Neural cell (in vitro differentiated cells): ENCODE data around the gene IDI2. TPM values are rescaled to one million over a fixed set of nuclear protein-coding genes. Genes with fewer than 3 reads are reported as not detected.
"Not testable (repeated sequence)": the region's sequence is repeated elsewhere in the genome, so short reads cannot be mapped to it uniquely, and the experiment has no call there.

Source experiments
- H2AFZ ChIP-seq: fragments of 200-600, 300-800 bp; sonication (generic), shearing (Covaris generic); 2 replicates; pipeline ENCODE4 v1.6.0; 2014; ENCODE audit warnings: low read depth, mild to moderate bottlenecking, antibody characterized with exemption, low read length, moderate library complexity
- H3F3A ChIP-seq: fragments of 200-600 bp; shearing (Covaris generic); 2 replicates; pipeline ENCODE4 v1.6.1; 2016; ENCODE audit warnings: mild to moderate bottlenecking, moderate library complexity, mixed read lengths, antibody characterized with exemption, low read length; ENCODE audit not compliant: insufficient read depth, poor library complexity, severe bottlenecking
- H3K27ac ChIP-seq: fragments of 200-600, 300-800 bp; sonication (generic), shearing (Covaris generic); 2 replicates; pipeline ENCODE4 v1.5.1; 2014; ENCODE audit warnings: mild to moderate bottlenecking, low read length, moderate library complexity
- H3K27me3 ChIP-seq: fragments of 300-800, 200-600 bp; sonication (generic), shearing (Covaris generic); 2 replicates; pipeline ENCODE4 v1.6.0; 2014; ENCODE audit warnings: mild to moderate bottlenecking, low read depth, low read length, moderate library complexity; ENCODE audit not compliant: insufficient read depth
- H3K36me3 ChIP-seq: fragments of 300-800, 200-600 bp; sonication (generic), shearing (Covaris generic); 2 replicates; pipeline ENCODE4 v1.5.1; 2014; ENCODE audit warnings: mild to moderate bottlenecking, antibody characterized with exemption, low read length, moderate library complexity; ENCODE audit not compliant: insufficient read depth
- H3K4me2 ChIP-seq: fragments of 300-800, 200-600 bp; sonication (generic), shearing (Covaris generic); 2 replicates; pipeline ENCODE4 v1.6.0; 2014; ENCODE audit warnings: mild to moderate bottlenecking, low read length
- H3K4me3 ChIP-seq: fragments of 300-800, 200-600 bp; sonication (generic), shearing (Covaris generic); 2 replicates; pipeline ENCODE4 v1.5.1; 2014; ENCODE audit warnings: mild to moderate bottlenecking, low read length, moderate library complexity
- H3K79me2 ChIP-seq: fragments of 200-600 bp; shearing (Covaris generic); replicated peaks from 2 replicates; pipeline ENCODE4 v1.6.0; 2014; ENCODE audit warnings: mild to moderate bottlenecking, low read length, moderate library complexity; ENCODE audit not compliant: insufficient read depth
- H3K9ac ChIP-seq: fragments of 300-800, 200-600 bp; sonication (generic), shearing (Covaris generic); 2 replicates; pipeline ENCODE4 v1.6.1; 2016; ENCODE audit warnings: mild to moderate bottlenecking, low read length, mixed read lengths
- H3K9me2 ChIP-seq: fragments of 200-600 bp; shearing (Covaris generic); 2 replicates; pipeline ENCODE4 v1.6.1; 2016; ENCODE audit warnings: mild to moderate bottlenecking, low read length, mixed read lengths; ENCODE audit not compliant: insufficient read depth
- H3K9me3 ChIP-seq: fragments of 200-600, 300-800 bp; sonication (generic), shearing (Covaris generic); 2 replicates; pipeline ENCODE4 v1.6.1; 2016; ENCODE audit warnings: mild to moderate bottlenecking, mixed run types, low read length, moderate library complexity, mixed read lengths
- H4K20me1 ChIP-seq: fragments of 200-600 bp; shearing (Covaris generic); 2 replicates; pipeline ENCODE4 v1.6.1; 2016; ENCODE audit warnings: mild to moderate bottlenecking, mixed run types; ENCODE audit not compliant: insufficient read depth
- CTCF ChIP-seq: fragments of 450-650 bp; IDR thresholded peaks from 2 replicates; pipeline ENCODE4 v1.5.1; 2014; ENCODE audit warnings: antibody characterized with exemption, mild to moderate bottlenecking, moderate library complexity; ENCODE audit not compliant: poor library complexity, severe bottlenecking
- EP300 ChIP-seq: fragments of 450-650 bp; conservative IDR thresholded peaks from 2 replicates; pipeline ENCODE4 v1.6.1; 2014; ENCODE audit warnings: antibody characterized with exemption, mild to moderate bottlenecking, moderate library complexity; ENCODE audit not compliant: poor library complexity, severe bottlenecking
- EZH2 ChIP-seq: fragments of 200-600, 300-800 bp; shearing (Covaris generic), sonication (generic); IDR thresholded peaks from 2 replicates; pipeline ENCODE4 v1.6.1; 2014; ENCODE audit warnings: antibody characterized with exemption, low read length, borderline replicate concordance, mild to moderate bottlenecking; ENCODE audit not compliant: insufficient read depth, poor library complexity, severe bottlenecking
- MXI1 ChIP-seq: fragments of 450-650 bp; conservative IDR thresholded peaks from 2 replicates; pipeline ENCODE4 v1.6.1; 2014; ENCODE audit warnings: antibody characterized with exemption, mild to moderate bottlenecking; ENCODE audit not compliant: poor library complexity, severe bottlenecking
- POLR2AphosphoS5 ChIP-seq: IDR thresholded peaks from 2 replicates; pipeline ENCODE4 v1.6.1; 2012
- RAD21 ChIP-seq: fragments of 450-650 bp; conservative IDR thresholded peaks from 2 replicates; pipeline ENCODE4 v1.6.1; 2014; ENCODE audit warnings: antibody characterized with exemption, mild to moderate bottlenecking, moderate library complexity
- SMC3 ChIP-seq: fragments of 450-650 bp; conservative IDR thresholded peaks from 2 replicates; pipeline ENCODE4 v1.6.1; 2014; ENCODE audit warnings: antibody characterized with exemption, mild to moderate bottlenecking, moderate library complexity; ENCODE audit not compliant: poor library complexity
- TAF1 ChIP-seq: IDR thresholded peaks from 2 replicates; pipeline ENCODE4 v1.6.1; 2012; ENCODE audit warnings: low read depth
- polyA plus RNA-seq: library from polyadenylated mRNA; depleted of rRNA; stranded (reverse); fragments of >200 nt; gene quantifications from 2 replicates; pipeline ENCODE4 v1.2.3, GENCODE V29; 2014
- TF ChIP-seq, protein P1 (sequence below): IDR thresholded peaks from 2 replicates; pipeline ENCODE4 v1.6.1; 2012; ENCODE audit warnings: borderline replicate concordance

IDI2 gene
- polyA plus RNA-seq, 1 donor from 2014 or later = 0.24 TPM

DNA sequence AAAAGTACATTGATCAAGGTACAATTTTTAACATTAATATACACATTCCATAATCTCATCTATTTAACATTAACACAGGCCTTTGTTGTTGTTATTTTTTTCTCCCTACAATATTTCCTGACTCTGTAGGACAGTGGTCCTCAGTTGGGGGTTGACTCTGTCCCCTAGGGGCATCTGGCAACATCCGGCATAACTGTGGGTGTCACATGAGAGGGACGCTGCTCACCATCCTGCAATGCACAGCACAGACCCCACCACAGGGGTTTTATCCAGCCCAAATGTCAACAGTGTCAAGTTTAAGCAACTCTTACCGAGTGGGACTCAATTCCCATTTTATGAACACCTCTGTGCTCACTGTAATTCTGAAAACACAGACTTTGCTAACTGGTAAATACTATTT lies 14.5 kb upstream of the IDI2 start:
- Histone ChIP-seq H3K36me3 (peaks cover 6% of the 10 kb centered on the region), H3K27me3 (no peaks in the 10 kb centered on the region), H3K79me2 (peaks cover 47% of the 10 kb centered on the region), H3K9ac (no peak overlapping the region), H3K9me3 (no peaks in the 10 kb centered on the region), H3K27ac (no peak overlapping the region), H3F3A (peaks cover 3% of the 10 kb centered on the region), H2AFZ (no peak overlapping the region), H4K20me1 (peaks cover 14% of the 10 kb centered on the region), H3K4me2 (no peak overlapping the region), H3K9me2 (no peaks in the 10 kb centered on the region), H3K4me3 (no peak overlapping the region)
- TF ChIP-seq RAD21 (no peak), CTCF (no peak), EZH2 (no peak), TAF1 (no peak), POLR2AphosphoS5 (no peak), EP300 (no peak), MXI1 (no peak), SMC3 (no peak)
- TF ChIP-seq, protein P1, sequence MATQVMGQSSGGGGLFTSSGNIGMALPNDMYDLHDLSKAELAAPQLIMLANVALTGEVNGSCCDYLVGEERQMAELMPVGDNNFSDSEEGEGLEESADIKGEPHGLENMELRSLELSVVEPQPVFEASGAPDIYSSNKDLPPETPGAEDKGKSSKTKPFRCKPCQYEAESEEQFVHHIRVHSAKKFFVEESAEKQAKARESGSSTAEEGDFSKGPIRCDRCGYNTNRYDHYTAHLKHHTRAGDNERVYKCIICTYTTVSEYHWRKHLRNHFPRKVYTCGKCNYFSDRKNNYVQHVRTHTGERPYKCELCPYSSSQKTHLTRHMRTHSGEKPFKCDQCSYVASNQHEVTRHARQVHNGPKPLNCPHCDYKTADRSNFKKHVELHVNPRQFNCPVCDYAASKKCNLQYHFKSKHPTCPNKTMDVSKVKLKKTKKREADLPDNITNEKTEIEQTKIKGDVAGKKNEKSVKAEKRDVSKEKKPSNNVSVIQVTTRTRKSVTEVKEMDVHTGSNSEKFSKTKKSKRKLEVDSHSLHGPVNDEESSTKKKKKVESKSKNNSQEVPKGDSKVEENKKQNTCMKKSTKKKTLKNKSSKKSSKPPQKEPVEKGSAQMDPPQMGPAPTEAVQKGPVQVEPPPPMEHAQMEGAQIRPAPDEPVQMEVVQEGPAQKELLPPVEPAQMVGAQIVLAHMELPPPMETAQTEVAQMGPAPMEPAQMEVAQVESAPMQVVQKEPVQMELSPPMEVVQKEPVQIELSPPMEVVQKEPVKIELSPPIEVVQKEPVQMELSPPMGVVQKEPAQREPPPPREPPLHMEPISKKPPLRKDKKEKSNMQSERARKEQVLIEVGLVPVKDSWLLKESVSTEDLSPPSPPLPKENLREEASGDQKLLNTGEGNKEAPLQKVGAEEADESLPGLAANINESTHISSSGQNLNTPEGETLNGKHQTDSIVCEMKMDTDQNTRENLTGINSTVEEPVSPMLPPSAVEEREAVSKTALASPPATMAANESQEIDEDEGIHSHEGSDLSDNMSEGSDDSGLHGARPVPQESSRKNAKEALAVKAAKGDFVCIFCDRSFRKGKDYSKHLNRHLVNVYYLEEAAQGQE = no peak

GRCh38 chr10:1038769-1039168 lies 13.1 kb upstream of the IDI2 start:
- not testable (repeated sequence) for H3K9ac ChIP-seq, H3K9me2 ChIP-seq, H3K4me3 ChIP-seq, H3K27me3 ChIP-seq, H4K20me1 ChIP-seq, H3K36me3 ChIP-seq, H3K9me3 ChIP-seq, H3K4me2 ChIP-seq, H2AFZ ChIP-seq, H3F3A ChIP-seq, H3K27ac ChIP-seq
- H3K79me2 ChIP-seq = peaks cover 33% of the 10 kb centered on the region

GRCh38 chr10:1037098-1037497 lies 11.4 kb upstream of the IDI2 start:
- Histone ChIP-seq H3F3A (no peaks in the 10 kb centered on the region), H3K79me2 (peaks cover 16% of the 10 kb centered on the region), H2AFZ (no peak overlapping the region), H4K20me1 (no peaks in the 10 kb centered on the region), H3K9ac (no peak overlapping the region), H3K9me3 (no peaks in the 10 kb centered on the region), H3K36me3 (peaks cover 6% of the 10 kb centered on the region), H3K27me3 (no peaks in the 10 kb centered on the region), H3K27ac (no peak overlapping the region), H3K4me3 (no peak overlapping the region), H3K9me2 (no peaks in the 10 kb centered on the region), H3K4me2 (no peak overlapping the region)
- TF ChIP-seq CTCF = no peak
- TF ChIP-seq, protein P1 = no peak
- TF ChIP-seq EP300 = no peak
- no peak for TF ChIP-seq SMC3
- TF ChIP-seq EZH2 = no peak
- TF ChIP-seq POLR2AphosphoS5 = no peak
- no peak for TF ChIP-seq TAF1
- TF ChIP-seq MXI1 = no peak
- no peak for TF ChIP-seq RAD21
